Activated T-cell treated with anti-CD3 and anti-CD28 coated beads, Interleukin-2, amount 50 U/mL, for 72 hours (primary cell): Measurements from ENCODE around the gene CNPY3. TPM values are rescaled to one million over a fixed set of nuclear protein-coding genes. Genes with fewer than 3 reads are reported as not detected.

Experiments
- ATAC-seq, 2 donors: fragments of 150-1000 bp; cut with Tn5 transposase; replicated peaks in 1 of 2; 2 replicates each; pipeline ENCODE4 v1.10.0; 2021; ENCODE audit warnings: moderate library complexity in 2 of 2, mild to moderate bottlenecking in 1 of 2
- DNase-seq, 2 donors: peaks; one replicate each; pipeline ENCODE4 v3.0.0; 2021 to 2022; ENCODE audit warnings: mixed read lengths in 1 of 2
- H3K27ac Mint-ChIP-seq: one replicate; pipeline ENCODE4 v1.8.0; 2022; ENCODE audit warnings: mild to moderate bottlenecking, moderate library complexity, mixed read lengths
- H3K27me3 Mint-ChIP-seq: one replicate; pipeline ENCODE4 v1.8.0; 2022; ENCODE audit warnings: low read depth, mixed read lengths
- H3K36me3 Mint-ChIP-seq, 2 donors: one replicate each; pipeline ENCODE4 v1.8.0; 2022; ENCODE audit warnings: mixed read lengths in 2 of 2, mild to moderate bottlenecking in 1 of 2; ENCODE audit not compliant: insufficient read depth in 2 of 2
- H3K4me1 Mint-ChIP-seq: one replicate; pipeline ENCODE4 v1.8.0; 2022; ENCODE audit warnings: low read depth, mixed read lengths
- H3K4me3 Mint-ChIP-seq, 2 donors: one replicate each; pipeline ENCODE4 v1.8.0; 2022; ENCODE audit warnings: mild to moderate bottlenecking in 2 of 2, mixed read lengths in 2 of 2, moderate library complexity in 2 of 2
- H3K9me3 Mint-ChIP-seq, 2 donors: one replicate each; pipeline ENCODE4 v1.8.0; 2022; ENCODE audit warnings: mixed read lengths in 2 of 2
- total RNA-seq, 2 donors: library from RNA; stranded (reverse); gene quantifications; one replicate each; pipeline ENCODE4 v1.2.3, GENCODE V29; 2022

Gene CNPY3
- total RNA-seq, 2 donors from 2014 or later, result 37.3 to 46.1 TPM

DNA sequence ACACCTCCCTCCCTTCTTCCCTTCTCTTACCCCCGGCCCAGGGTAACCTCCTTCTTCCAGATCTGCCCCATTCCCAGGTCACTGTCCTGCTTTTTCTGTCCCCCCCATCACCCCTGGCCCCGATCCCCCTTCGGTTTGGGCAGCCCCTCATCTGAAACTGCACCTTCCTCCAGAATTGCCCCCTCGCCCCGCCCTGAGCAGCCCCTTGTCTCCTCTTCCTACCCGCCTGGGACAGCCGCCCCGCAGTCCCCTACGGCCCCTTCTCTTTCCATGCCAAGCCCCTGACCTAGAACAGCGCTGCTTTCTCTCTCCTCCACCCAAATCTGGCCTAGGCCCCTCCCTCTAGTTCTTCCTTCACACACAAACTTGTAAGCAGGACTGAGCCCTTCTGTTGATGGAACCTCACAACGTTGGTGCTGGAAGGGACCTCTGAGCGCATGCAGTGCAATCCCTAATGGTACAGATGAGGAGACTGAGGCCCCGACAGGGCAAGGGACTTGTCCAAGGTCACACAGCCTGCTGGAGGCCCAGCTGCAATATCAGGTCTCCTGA, 55.7 kb downstream of the CNPY3 start:
- Mint-ChIP-seq H3K9me3 (no peaks in the 10 kb centered on the region), H3K27me3 (no peaks in the 10 kb centered on the region), H3K4me3 (peak overlapping the region; percentile 81 to 99), H3K4me1 (peaks cover 45% of the 10 kb centered on the region), H3K27ac (peak overlapping the region; percentile 26), H3K36me3 (peaks cover 2 to 5% of the 10 kb centered on the region in 2 donors)
- ATAC-seq (no peak), DNase-seq (peak in 1 of 2 donors; percentile 19)

DNA sequence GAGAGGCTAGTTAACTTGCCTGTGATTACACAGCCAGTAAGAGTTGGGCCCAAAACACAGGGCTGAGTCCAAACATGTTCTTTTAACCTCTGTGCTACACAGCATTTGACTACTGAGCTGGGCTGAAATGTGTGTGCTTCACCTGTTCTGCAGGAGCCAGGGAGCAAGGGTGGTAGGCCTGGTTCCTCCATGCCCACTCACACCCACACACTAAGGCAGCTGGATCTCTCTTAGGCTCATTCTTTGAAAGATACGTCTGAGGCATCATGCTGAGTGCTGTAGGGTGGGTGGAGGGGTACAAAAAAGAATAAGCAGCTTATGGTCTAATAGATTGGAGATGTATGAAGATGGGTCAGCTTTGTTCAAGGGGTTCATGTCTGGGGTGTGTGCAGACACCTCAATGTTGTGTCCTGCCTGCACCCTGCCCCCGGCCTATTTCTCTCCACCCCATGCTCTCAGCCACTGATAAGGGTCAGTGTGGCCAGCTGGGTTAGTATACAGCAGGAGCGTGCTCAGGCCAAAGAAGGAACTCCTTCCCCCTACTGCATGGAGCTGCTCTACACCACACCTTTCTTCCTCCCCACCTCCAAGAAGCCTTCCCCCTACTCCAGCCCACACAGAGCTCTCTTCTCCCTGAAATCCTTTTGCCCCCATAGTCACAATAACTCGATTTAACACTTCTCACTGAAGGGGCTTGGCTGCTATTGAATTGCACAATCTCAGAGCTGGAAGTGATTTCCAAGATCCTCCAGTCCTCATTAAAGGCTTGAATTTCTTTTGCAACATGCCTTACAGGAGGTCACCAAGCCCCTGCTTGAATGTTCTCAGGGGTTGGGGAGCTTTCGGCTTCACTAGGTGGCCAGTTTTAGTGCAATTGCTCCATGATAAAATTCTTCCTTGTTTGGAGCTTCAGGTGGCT, 58.5 kb downstream of the CNPY3 start:
- peaks cover 43% of the 10 kb centered on the region for H3K4me1 Mint-ChIP-seq
- no peak overlapping the region for H3K27ac Mint-ChIP-seq
- no peak for ATAC-seq
- no peak for DNase-seq
- H3K9me3 Mint-ChIP-seq, result no peaks in the 10 kb centered on the region
- H3K36me3 Mint-ChIP-seq, result peaks cover 5% of the 10 kb centered on the region in 2 donors
- H3K27me3 Mint-ChIP-seq, result no peaks in the 10 kb centered on the region
- peak overlapping the region in 1 of 2 donors; percentile 81 for H3K4me3 Mint-ChIP-seq

DNA sequence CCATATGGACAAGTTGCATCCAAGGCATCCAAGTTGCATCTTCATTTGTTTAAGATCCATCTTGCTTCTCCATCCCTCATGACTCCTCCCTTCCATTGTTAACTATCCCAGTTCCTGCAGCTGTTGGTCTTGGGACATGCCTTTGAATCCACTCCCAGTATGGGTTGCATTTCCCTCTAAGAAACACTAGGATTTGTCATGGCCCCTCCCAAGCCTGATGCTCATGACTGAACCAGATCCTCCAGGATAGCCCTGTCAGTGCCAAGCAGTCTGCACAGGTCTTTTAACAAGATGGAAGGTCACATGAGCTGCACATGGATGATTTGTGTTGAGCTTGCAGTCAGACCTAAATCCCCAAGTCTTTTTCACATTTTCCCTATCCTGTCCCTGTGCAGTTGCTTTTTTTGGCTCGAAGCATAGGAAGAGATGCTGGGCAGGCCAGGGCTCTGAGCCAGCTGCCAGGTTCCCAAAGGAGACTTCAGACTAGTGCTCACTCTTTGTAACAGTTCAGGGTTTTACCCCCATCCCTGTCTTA, 59.3 kb downstream of the CNPY3 start:
- Mint-ChIP-seq H3K9me3 (no peaks in the 10 kb centered on the region), H3K4me1 (peaks cover 43% of the 10 kb centered on the region), H3K27me3 (no peaks in the 10 kb centered on the region), H3K36me3 (peaks cover 5% of the 10 kb centered on the region in 2 donors), H3K27ac (no peak overlapping the region), H3K4me3 (no peak overlapping the region)
- ATAC-seq, result no peak
- DNase-seq, result no peak

Other genes starting within 250 kb of the CNPY3 start
- under 1 TPM in 1 of 2 donors, not detected in 1; 0.14 TPM for gene PRPH2, start 206.9 kb upstream of the CNPY3 start, total RNA-seq
- gene TBCC, start 183.4 kb upstream of the CNPY3 start, total RNA-seq, result 10 to 100 TPM; 24.3 to 25.3 TPM
- gene BICRAL, start 147.4 kb upstream of the CNPY3 start, total RNA-seq, result 10 to 100 TPM; 21.9 to 24.4 TPM
- 100 to 1,000 TPM; 116 to 117 TPM for gene RPL7L1, start 49.9 kb upstream of the CNPY3 start, total RNA-seq
- not detected for gene PTCRA, start 13.4 kb upstream of the CNPY3 start, total RNA-seq
- under 1 TPM; 0.69 to 0.70 TPM for gene GNMT, start 31.3 kb downstream of the CNPY3 start, total RNA-seq
- gene PEX6, start 49.7 kb downstream of the CNPY3 start, total RNA-seq, result 10 to 100 TPM; 28.0 to 31.5 TPM
- gene PPP2R5D, start 55.1 kb downstream of the CNPY3 start, total RNA-seq, result 10 to 100 TPM; 51.3 to 60.5 TPM
- 10 to 100 TPM; 42.1 to 53.7 TPM for gene MEA1, start 84.5 kb downstream of the CNPY3 start, total RNA-seq
- gene KLHDC3, start 84.8 kb downstream of the CNPY3 start, total RNA-seq, result 10 to 100 TPM; 62.5 to 68.9 TPM
- 10 to 100 TPM; 43.4 to 54.2 TPM for gene RRP36, start 92.1 kb downstream of the CNPY3 start, total RNA-seq
- 10 to 100 TPM; 16.8 to 19.7 TPM for gene CUL7, start 124.4 kb downstream of the CNPY3 start, total RNA-seq
- 10 to 100 TPM; 85.0 to 85.7 TPM for gene MRPL2, start 130.0 kb downstream of the CNPY3 start, total RNA-seq
- gene KLC4, start 130.2 kb downstream of the CNPY3 start, total RNA-seq, result 10 to 100 TPM; 36.9 to 37.4 TPM
- gene PTK7, start 146.8 kb downstream of the CNPY3 start, total RNA-seq, result 1 to 10 TPM; 2.8 to 7.8 TPM
- 10 to 100 TPM; 44.2 to 46.1 TPM for gene SRF, start 241.8 kb downstream of the CNPY3 start, total RNA-seq